GM23338 (cell line): ENCODE results near the gene SYNCRIP. TPM values are rescaled to one million over a fixed set of nuclear protein-coding genes. Genes with fewer than 3 reads are reported as not detected.
"Not testable (repeated sequence)": the region's sequence is repeated elsewhere in the genome, so short reads cannot be mapped to it uniquely, and the experiment has no call there.

ENCODE experiments used
- ATAC-seq: fragments of 200-7000 bp; cut with Tn5 transposase; 3 replicates; pipeline ENCODE4 v1.9.1; 2020
- DNase-seq: peaks from one replicate; pipeline ENCODE4 v3.0.0-alpha.2; 2015; ENCODE audit warnings: low spot score
- H2AFZ ChIP-seq: fragments of 200-600 bp; sonication (generic); 2 replicates; pipeline ENCODE4 v1.8.0; 2016; ENCODE audit warnings: antibody characterized with exemption, mild to moderate bottlenecking, moderate library complexity
- H3F3A ChIP-seq: fragments of 200-600 bp; sonication (generic); replicated peaks from 2 replicates; pipeline ENCODE4 v1.8.0; 2017; ENCODE audit warnings: antibody characterized with exemption, mixed run types, low read depth
- H3K27ac ChIP-seq: fragments of 200-600 bp; sonication (generic); 2 replicates; pipeline ENCODE4 v1.6.1; 2016; ENCODE audit warnings: low read depth
- H3K27me3 ChIP-seq: fragments of 200-600 bp; sonication (generic); 2 replicates; pipeline ENCODE4 v1.8.0; 2016; ENCODE audit warnings: mild to moderate bottlenecking, mixed run types, moderate library complexity; ENCODE audit not compliant: insufficient read depth
- H3K36me3 ChIP-seq: fragments of 200-600 bp; sonication (generic); 2 replicates; pipeline ENCODE4 v1.8.0; 2016; ENCODE audit warnings: mild to moderate bottlenecking; ENCODE audit not compliant: insufficient read depth
- H3K4me1 ChIP-seq: fragments of 200-600 bp; sonication (generic); 2 replicates; pipeline ENCODE4 v1.8.0; 2016; ENCODE audit warnings: mild to moderate bottlenecking, moderate library complexity; ENCODE audit not compliant: insufficient read depth
- H3K4me2 ChIP-seq: fragments of 200-600 bp; sonication (generic); 2 replicates; pipeline ENCODE4 v1.7.1; 2017; ENCODE audit warnings: mixed run types
- H3K4me3 ChIP-seq: fragments of 200-600 bp; sonication (generic); 2 replicates; pipeline ENCODE4 v1.6.1; 2016; ENCODE audit warnings: mixed run types
- H3K79me2 ChIP-seq: fragments of 200-600 bp; sonication (generic); replicated peaks from 2 replicates; pipeline ENCODE4 v1.8.0; 2017; ENCODE audit warnings: mild to moderate bottlenecking; ENCODE audit not compliant: insufficient read depth
- H3K9me2 ChIP-seq: fragments of 200-600 bp; sonication (generic); 2 replicates; pipeline ENCODE4 v1.8.0; 2017; ENCODE audit not compliant: insufficient read depth
- H4K20me1 ChIP-seq: fragments of 200-600 bp; sonication (generic); replicated peaks from 2 replicates; pipeline ENCODE4 v1.8.0; 2017; ENCODE audit warnings: mild to moderate bottlenecking; ENCODE audit not compliant: insufficient read depth
- H3K27ac Mint-ChIP-seq: 2 replicates; pipeline ENCODE4 v1.8.0; 2020; ENCODE audit warnings: inconsistent platforms, mild to moderate bottlenecking, moderate library complexity, mixed read lengths
- H3K27me3 Mint-ChIP-seq: 3 replicates; pipeline ENCODE4 v1.8.0; 2022; ENCODE audit warnings: low read depth, mild to moderate bottlenecking, moderate library complexity, mixed read lengths, inconsistent platforms; ENCODE audit not compliant: insufficient read depth, poor library complexity
- H3K36me3 Mint-ChIP-seq: 3 replicates; pipeline ENCODE4 v1.8.0; 2021; ENCODE audit warnings: low read depth, mild to moderate bottlenecking, inconsistent platforms, moderate library complexity, mixed read lengths
- H3K4me1 Mint-ChIP-seq: 3 replicates; pipeline ENCODE4 v1.8.0; 2020; ENCODE audit warnings: mild to moderate bottlenecking, inconsistent platforms, mixed read lengths
- H3K4me3 Mint-ChIP-seq: 3 replicates; pipeline ENCODE4 v1.8.0; 2021; ENCODE audit warnings: moderate library complexity, mild to moderate bottlenecking, inconsistent platforms, mixed read lengths
- H3K9me3 Mint-ChIP-seq: 3 replicates; pipeline ENCODE4 v1.8.0; 2020; ENCODE audit warnings: moderate library complexity, mild to moderate bottlenecking, inconsistent platforms, mixed read lengths
- CREB1 ChIP-seq: fragments of 250-450 bp; sonication (Bioruptor Pico); IDR thresholded peaks from 2 replicates; pipeline ENCODE4 v1.5.0; 2020; ENCODE audit warnings: low read depth, mild to moderate bottlenecking, moderate library complexity
- EZH2 ChIP-seq: fragments of 200-600 bp; sonication (generic); IDR thresholded peaks from one replicate; pipeline ENCODE4 v1.8.0; 2017; ENCODE audit warnings: antibody characterized with exemption, mild to moderate bottlenecking, low read depth; ENCODE audit not compliant: unreplicated experiment
- EZH2phosphoT487 ChIP-seq: fragments of 200-600 bp; sonication (generic); IDR thresholded peaks from one replicate; pipeline ENCODE4 v1.8.1; 2018; ENCODE audit warnings: antibody characterized with exemption; ENCODE audit not compliant: unreplicated experiment
- JUNB ChIP-seq: IDR thresholded peaks from one replicate; pipeline ENCODE4 v1.6.1; 2016; ENCODE audit warnings: antibody characterized with exemption; ENCODE audit not compliant: unreplicated experiment
- NANOG ChIP-seq: IDR thresholded peaks from 2 replicates; pipeline ENCODE4 v1.6.1; 2016; ENCODE audit warnings: antibody characterized with exemption, borderline replicate concordance
- POLR2AphosphoS5 ChIP-seq: IDR thresholded peaks from 2 replicates; pipeline ENCODE4 v1.6.1; 2016; ENCODE audit warnings: antibody characterized with exemption, low read depth
- STAT1 ChIP-seq: IDR thresholded peaks from one replicate; pipeline ENCODE4 v1.6.1; 2016; ENCODE audit warnings: antibody characterized with exemption; ENCODE audit not compliant: unreplicated experiment
- ZNF114 ChIP-seq: fragments of 250-450 bp; sonication (Bioruptor Pico); IDR thresholded peaks from 2 replicates; pipeline ENCODE4 v1.5.0; 2020; ENCODE audit warnings: mild to moderate bottlenecking, moderate library complexity
- ZNF331 ChIP-seq: fragments of 250-450 bp; sonication (Bioruptor Pico); IDR thresholded peaks from 2 replicates; pipeline ENCODE4 v1.5.0; 2020; ENCODE audit warnings: low read depth, mild to moderate bottlenecking, moderate library complexity
- polyA plus RNA-seq: library from polyadenylated mRNA; unstranded; fragments of >200 nt; fragmentation: Nextera tagmentation; extraction: Ambion mirVana; gene quantifications from 2 replicates; pipeline ENCODE4 v1.2.1, GENCODE V29; 2016
- total RNA-seq: library from RNA; depleted of rRNA; stranded (reverse); fragments of >200 nt; shearing (Covaris generic); gene quantifications from 2 replicates; pipeline ENCODE4 v1.2.3, GENCODE V29; 2014
- TF ChIP-seq, protein P1 (sequence below), 2 experiments: fragments of 200-600 bp in 1 of 2; sonication (generic) in 1 of 2; conservative IDR thresholded peaks; 2 replicates each; pipeline versions ENCODE4 v1.5.1 to v1.6.1; 2016 to 2017; ENCODE audit warnings: antibody characterized with exemption in 2 of 2, low read depth in 2 of 2, mild to moderate bottlenecking in 2 of 2, moderate library complexity in 1 of 2
- TF ChIP-seq, protein P2 (sequence below): fragments of 250-450 bp; sonication (Bioruptor Pico); IDR thresholded peaks from 2 replicates; pipeline ENCODE4 v1.5.0; 2020; ENCODE audit warnings: mild to moderate bottlenecking, moderate library complexity

SYNCRIP gene
- total and polyA plus RNA-seq, 2 experiments from 2014 or later = 163 to 164 TPM

DNA sequence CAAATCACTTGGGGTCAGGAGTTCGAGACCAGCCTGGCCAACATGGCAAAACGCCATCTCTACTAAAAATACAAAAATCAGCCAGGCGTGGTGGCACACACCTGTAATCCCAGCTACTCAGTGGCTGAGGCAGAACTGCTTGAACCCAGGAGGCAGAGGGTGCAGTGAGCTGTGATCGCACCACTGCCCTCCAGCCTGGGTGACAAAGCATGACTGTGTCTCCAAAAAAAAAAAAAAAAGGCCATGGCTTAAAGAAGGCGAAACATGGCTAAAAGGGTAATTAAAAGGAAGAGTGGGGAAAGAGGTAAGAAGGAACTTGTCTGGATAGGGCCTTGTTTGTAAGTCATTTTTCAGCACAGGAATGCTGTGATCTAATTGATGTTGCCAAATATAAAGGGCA is 11.6 kb downstream of the SYNCRIP start:
- not testable (repeated sequence) for ATAC-seq, H3K4me3 Mint-ChIP-seq, H3K27me3 Mint-ChIP-seq, H3K9me3 Mint-ChIP-seq, H3K4me2 ChIP-seq, H3K27me3 ChIP-seq, DNase-seq, H3K4me3 ChIP-seq, H3K27ac Mint-ChIP-seq, H3K9me2 ChIP-seq, H2AFZ ChIP-seq, H3K27ac ChIP-seq
- H3K36me3 ChIP-seq = peaks cover 65% of the 10 kb centered on the region
- Mint-ChIP-seq H3K36me3 (peaks cover 98% of the 10 kb centered on the region), H3K4me1 (peaks cover 33% of the 10 kb centered on the region)
- peaks cover 100% of the 10 kb centered on the region for H3K79me2 ChIP-seq
- peaks cover 30% of the 10 kb centered on the region; the same call in 1 of the 2 replicates for H3F3A ChIP-seq
- H4K20me1 ChIP-seq = peaks cover 97% of the 10 kb centered on the region
- H3K4me1 ChIP-seq = peaks cover 19% of the 10 kb centered on the region

DNA sequence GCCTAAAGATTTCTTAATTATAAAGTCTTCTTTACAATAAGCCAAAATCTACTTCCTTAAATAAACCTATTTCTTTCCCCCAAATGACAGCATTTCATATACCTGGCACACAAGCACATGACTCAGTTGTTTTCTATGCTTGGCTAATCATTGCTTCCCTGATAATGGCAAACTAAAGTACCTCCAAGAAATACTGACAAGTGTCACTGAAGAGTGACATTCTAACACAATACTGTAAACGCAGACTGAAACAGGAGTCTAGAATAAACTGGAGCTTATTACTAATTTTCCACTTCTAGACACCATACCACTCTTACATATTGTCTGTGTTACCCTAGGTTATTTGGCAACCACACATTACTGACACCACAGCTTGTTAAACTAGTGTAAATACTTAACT is 14.3 kb downstream of the SYNCRIP start:
- Histone ChIP-seq H4K20me1 (peaks cover 83% of the 10 kb centered on the region), H2AFZ (no peak overlapping the region), H3K9me2 (no peaks in the 10 kb centered on the region), H3K4me1 (peaks cover 19% of the 10 kb centered on the region), H3K27me3 (no peaks in the 10 kb centered on the region), H3K79me2 (peaks cover 100% of the 10 kb centered on the region), H3F3A (peaks cover 37% of the 10 kb centered on the region; the same call in 1 of the 2 replicates), H3K4me3 (no peak overlapping the region), H3K27ac (0 out of 2 replicates have a peak overlapping the region, but pooled peaks have one; percentile 13), H3K36me3 (peaks cover 67% of the 10 kb centered on the region), H3K4me2 (no peak overlapping the region)
- TF ChIP-seq ZNF114 (CRISPR knock-in tag) (no peak), EZH2 (no peak), POLR2AphosphoS5 (no peak), JUNB (no peak), STAT1 (no peak), NANOG (no peak), EZH2phosphoT487 (no peak), CREB1 (CRISPR knock-in tag) (no peak), ZNF331 (CRISPR knock-in tag) (no peak)
- TF ChIP-seq, protein P1, sequence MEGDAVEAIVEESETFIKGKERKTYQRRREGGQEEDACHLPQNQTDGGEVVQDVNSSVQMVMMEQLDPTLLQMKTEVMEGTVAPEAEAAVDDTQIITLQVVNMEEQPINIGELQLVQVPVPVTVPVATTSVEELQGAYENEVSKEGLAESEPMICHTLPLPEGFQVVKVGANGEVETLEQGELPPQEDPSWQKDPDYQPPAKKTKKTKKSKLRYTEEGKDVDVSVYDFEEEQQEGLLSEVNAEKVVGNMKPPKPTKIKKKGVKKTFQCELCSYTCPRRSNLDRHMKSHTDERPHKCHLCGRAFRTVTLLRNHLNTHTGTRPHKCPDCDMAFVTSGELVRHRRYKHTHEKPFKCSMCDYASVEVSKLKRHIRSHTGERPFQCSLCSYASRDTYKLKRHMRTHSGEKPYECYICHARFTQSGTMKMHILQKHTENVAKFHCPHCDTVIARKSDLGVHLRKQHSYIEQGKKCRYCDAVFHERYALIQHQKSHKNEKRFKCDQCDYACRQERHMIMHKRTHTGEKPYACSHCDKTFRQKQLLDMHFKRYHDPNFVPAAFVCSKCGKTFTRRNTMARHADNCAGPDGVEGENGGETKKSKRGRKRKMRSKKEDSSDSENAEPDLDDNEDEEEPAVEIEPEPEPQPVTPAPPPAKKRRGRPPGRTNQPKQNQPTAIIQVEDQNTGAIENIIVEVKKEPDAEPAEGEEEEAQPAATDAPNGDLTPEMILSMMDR (conservative IDR thresholded peaks at IDR 0.05; ENCODE audit: low read depth in 2 of 2) = no peak
- TF ChIP-seq, protein P2, sequence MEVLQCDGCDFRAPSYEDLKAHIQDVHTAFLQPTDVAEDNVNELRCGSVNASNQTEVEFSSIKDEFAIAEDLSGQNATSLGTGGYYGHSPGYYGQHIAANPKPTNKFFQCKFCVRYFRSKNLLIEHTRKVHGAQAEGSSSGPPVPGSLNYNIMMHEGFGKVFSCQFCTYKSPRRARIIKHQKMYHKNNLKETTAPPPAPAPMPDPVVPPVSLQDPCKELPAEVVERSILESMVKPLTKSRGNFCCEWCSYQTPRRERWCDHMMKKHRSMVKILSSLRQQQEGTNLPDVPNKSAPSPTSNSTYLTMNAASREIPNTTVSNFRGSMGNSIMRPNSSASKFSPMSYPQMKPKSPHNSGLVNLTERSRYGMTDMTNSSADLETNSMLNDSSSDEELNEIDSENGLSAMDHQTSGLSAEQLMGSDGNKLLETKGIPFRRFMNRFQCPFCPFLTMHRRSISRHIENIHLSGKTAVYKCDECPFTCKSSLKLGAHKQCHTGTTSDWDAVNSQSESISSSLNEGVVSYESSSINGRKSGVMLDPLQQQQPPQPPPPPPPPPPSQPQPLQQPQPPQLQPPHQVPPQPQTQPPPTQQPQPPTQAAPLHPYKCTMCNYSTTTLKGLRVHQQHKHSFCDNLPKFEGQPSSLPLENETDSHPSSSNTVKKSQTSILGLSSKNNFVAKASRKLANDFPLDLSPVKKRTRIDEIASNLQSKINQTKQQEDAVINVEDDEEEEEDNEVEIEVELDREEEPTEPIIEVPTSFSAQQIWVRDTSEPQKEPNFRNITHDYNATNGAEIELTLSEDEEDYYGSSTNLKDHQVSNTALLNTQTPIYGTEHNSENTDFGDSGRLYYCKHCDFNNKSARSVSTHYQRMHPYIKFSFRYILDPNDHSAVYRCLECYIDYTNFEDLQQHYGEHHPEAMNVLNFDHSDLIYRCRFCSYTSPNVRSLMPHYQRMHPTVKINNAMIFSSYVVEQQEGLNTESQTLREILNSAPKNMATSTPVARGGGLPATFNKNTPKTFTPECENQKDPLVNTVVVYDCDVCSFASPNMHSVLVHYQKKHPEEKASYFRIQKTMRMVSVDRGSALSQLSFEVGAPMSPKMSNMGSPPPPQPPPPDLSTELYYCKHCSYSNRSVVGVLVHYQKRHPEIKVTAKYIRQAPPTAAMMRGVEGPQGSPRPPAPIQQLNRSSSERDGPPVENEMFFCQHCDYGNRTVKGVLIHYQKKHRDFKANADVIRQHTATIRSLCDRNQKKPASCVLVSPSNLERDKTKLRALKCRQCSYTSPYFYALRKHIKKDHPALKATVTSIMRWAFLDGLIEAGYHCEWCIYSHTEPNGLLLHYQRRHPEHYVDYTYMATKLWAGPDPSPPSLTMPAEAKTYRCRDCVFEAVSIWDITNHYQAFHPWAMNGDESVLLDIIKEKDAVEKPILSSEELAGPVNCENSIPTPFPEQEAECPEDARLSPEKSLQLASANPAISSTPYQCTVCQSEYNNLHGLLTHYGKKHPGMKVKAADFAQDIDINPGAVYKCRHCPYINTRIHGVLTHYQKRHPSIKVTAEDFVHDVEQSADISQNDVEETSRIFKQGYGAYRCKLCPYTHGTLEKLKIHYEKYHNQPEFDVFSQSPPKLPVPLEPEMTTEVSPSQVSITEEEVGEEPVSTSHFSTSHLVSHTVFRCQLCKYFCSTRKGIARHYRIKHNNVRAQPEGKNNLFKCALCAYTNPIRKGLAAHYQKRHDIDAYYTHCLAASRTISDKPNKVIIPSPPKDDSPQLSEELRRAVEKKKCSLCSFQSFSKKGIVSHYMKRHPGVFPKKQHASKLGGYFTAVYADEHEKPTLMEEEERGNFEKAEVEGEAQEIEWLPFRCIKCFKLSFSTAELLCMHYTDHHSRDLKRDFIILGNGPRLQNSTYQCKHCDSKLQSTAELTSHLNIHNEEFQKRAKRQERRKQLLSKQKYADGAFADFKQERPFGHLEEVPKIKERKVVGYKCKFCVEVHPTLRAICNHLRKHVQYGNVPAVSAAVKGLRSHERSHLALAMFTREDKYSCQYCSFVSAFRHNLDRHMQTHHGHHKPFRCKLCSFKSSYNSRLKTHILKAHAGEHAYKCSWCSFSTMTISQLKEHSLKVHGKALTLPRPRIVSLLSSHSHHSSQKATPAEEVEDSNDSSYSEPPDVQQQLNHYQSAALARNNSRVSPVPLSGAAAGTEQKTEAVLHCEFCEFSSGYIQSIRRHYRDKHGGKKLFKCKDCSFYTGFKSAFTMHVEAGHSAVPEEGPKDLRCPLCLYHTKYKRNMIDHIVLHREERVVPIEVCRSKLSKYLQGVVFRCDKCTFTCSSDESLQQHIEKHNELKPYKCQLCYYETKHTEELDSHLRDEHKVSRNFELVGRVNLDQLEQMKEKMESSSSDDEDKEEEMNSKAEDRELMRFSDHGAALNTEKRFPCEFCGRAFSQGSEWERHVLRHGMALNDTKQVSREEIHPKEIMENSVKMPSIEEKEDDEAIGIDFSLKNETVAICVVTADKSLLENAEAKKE (CRISPR knock-in tag) = no peak
- peaks cover 10% of the 10 kb centered on the region for H3K27me3 Mint-ChIP-seq
- peaks cover 98% of the 10 kb centered on the region for H3K36me3 Mint-ChIP-seq
- no peak overlapping the region for H3K27ac Mint-ChIP-seq
- peaks cover 27% of the 10 kb centered on the region for H3K4me1 Mint-ChIP-seq
- H3K9me3 Mint-ChIP-seq = no peaks in the 10 kb centered on the region
- H3K4me3 Mint-ChIP-seq = no peak overlapping the region
- DNase-seq (no peak), ATAC-seq (no peak)
